Endothelial cell (in vitro differentiated cells): ENCODE results near the gene BTBD1. TPM values are rescaled to one million over a fixed set of nuclear protein-coding genes. Genes with fewer than 3 reads are reported as not detected.

Experiments used
- DNase-seq: peaks from one replicate; pipeline ENCODE4 v3.0.0; 2021; ENCODE audit warnings: low spot score
- H3K27ac Mint-ChIP-seq: one replicate; pipeline ENCODE4 v1.8.0; 2021; ENCODE audit warnings: mixed read lengths, inconsistent platforms; ENCODE audit not compliant: unreplicated experiment
- H3K27me3 Mint-ChIP-seq: one replicate; pipeline ENCODE4 v1.8.0; 2021; ENCODE audit warnings: mild to moderate bottlenecking, moderate library complexity, mixed read lengths, inconsistent platforms; ENCODE audit not compliant: unreplicated experiment
- H3K36me3 Mint-ChIP-seq: one replicate; pipeline ENCODE4 v1.8.0; 2021; ENCODE audit warnings: mild to moderate bottlenecking, low read depth, mixed read lengths, inconsistent platforms; ENCODE audit not compliant: unreplicated experiment
- H3K4me1 Mint-ChIP-seq: one replicate; pipeline ENCODE4 v1.8.0; 2021; ENCODE audit warnings: mild to moderate bottlenecking, mixed read lengths, inconsistent platforms; ENCODE audit not compliant: unreplicated experiment
- H3K4me3 Mint-ChIP-seq: one replicate; pipeline ENCODE4 v1.8.0; 2021; ENCODE audit warnings: mild to moderate bottlenecking, mixed read lengths, inconsistent platforms; ENCODE audit not compliant: unreplicated experiment
- H3K9me3 Mint-ChIP-seq: one replicate; pipeline ENCODE4 v1.8.0; 2021; ENCODE audit warnings: mixed read lengths, inconsistent platforms; ENCODE audit not compliant: unreplicated experiment
- total RNA-seq: library from RNA; stranded (reverse); fragmentation: NEBNext Ultra II Directional; extraction: Animal tissue kit (Norgen Biotek cat#: 25700); gene quantifications from one replicate; pipeline ENCODE4 v1.2.1, GENCODE V29; 2021; ENCODE audit not compliant: unreplicated experiment
- TF ChIP-seq, protein P1 (sequence below): fragments of 200-600 bp; sonication (generic); IDR thresholded peaks from one replicate; pipeline ENCODE4 v1.5.0; 2021; ENCODE audit warnings: antibody characterized with exemption; ENCODE audit not compliant: unreplicated experiment

Gene BTBD1
- total RNA-seq, 1 donor from 2014 or later, result 47.2 TPM

DNA sequence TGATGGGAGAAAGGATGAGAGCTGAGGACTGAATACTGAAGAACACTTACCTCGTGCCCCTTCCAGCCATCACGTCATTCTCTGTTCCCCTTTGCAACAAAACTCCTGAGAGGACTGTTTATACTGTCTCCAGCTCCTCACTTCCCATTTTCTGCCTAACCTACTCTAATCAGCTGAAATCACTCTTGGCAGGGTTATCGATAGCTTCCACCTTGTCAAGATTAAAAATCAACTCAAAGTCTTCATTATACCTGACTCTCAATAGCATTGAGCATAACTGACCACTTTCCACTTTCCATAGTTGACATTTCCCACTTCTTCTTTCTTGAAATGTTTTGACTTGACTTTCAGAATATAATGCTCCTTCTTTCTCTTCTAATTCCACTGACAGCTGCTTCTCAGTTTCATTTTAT, 4.3 kb downstream of the BTBD1 start:
- H3K4me3 Mint-ChIP-seq, result no peak overlapping the region
- no peaks in the 10 kb centered on the region for H3K27me3 Mint-ChIP-seq
- H3K36me3 Mint-ChIP-seq, result no peaks in the 10 kb centered on the region
- H3K27ac Mint-ChIP-seq, result no peak overlapping the region
- H3K9me3 Mint-ChIP-seq, result no peaks in the 10 kb centered on the region
- no peak for DNase-seq
- TF ChIP-seq, protein P1, sequence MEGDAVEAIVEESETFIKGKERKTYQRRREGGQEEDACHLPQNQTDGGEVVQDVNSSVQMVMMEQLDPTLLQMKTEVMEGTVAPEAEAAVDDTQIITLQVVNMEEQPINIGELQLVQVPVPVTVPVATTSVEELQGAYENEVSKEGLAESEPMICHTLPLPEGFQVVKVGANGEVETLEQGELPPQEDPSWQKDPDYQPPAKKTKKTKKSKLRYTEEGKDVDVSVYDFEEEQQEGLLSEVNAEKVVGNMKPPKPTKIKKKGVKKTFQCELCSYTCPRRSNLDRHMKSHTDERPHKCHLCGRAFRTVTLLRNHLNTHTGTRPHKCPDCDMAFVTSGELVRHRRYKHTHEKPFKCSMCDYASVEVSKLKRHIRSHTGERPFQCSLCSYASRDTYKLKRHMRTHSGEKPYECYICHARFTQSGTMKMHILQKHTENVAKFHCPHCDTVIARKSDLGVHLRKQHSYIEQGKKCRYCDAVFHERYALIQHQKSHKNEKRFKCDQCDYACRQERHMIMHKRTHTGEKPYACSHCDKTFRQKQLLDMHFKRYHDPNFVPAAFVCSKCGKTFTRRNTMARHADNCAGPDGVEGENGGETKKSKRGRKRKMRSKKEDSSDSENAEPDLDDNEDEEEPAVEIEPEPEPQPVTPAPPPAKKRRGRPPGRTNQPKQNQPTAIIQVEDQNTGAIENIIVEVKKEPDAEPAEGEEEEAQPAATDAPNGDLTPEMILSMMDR, result no peak
- H3K4me1 Mint-ChIP-seq, result peaks cover 4% of the 10 kb centered on the region

DNA sequence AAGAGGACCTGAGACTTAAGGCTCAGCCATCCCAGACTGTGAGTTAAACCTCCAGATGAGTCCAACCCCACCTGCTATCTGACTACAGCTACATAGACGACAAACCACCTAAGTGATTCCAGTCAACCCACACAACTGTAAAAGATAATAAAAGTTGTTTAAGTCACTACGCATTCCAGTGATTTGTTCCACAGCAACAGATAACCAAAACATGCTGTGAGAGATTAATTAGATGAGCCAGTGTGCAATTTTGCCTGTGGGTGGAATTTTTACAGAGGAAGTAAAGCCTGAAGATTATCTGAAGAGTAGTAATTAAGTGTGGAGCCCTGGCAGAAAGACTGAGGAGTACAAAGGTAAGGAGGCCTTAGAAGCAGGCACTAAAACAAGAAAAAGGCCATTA, 5.4 kb downstream of the BTBD1 start:
- Mint-ChIP-seq H3K4me1 (peaks cover 13% of the 10 kb centered on the region), H3K27me3 (no peaks in the 10 kb centered on the region), H3K4me3 (no peak overlapping the region), H3K27ac (no peak overlapping the region), H3K9me3 (no peaks in the 10 kb centered on the region), H3K36me3 (no peaks in the 10 kb centered on the region)
- DNase-seq, result no peak
- TF ChIP-seq, protein P1, result no peak

DNA sequence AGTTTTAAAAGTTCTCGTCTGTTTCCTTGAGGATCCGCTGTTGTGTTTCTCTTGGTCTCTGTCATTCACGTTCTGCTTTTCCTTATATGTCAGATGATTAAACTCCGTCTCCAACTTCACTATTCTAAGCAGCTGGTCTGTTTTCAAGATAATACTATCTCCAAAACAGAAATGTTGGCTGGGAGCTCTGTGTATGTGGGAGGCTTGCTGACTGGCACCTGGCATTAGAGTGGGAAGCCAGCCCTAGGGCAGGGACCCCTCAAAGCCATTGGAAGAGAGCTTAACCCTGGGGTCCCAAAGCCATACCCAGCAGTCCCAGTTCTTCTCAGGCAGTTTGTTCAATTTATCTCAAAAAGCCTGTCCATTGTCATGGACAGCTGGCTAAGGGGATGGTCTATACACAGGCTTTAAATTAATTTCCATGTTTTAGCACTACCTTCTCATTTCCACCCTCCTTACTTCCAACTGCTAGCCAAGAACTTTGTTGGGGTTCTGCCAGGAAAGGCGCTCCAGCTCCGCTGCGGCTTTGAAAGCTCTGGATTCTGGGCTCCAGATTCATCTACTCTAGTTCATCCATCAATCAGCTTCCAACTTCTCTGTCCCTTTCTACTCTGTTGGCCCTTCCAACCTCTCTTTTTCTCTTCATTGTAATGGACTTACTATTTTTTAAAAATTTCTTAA, 9.2 kb downstream of the BTBD1 start:
- Mint-ChIP-seq H3K27ac (no peak overlapping the region), H3K4me3 (no peak overlapping the region), H3K27me3 (no peaks in the 10 kb centered on the region), H3K36me3 (peaks cover 10% of the 10 kb centered on the region), H3K4me1 (peaks cover 13% of the 10 kb centered on the region), H3K9me3 (no peaks in the 10 kb centered on the region)
- no peak for DNase-seq
- TF ChIP-seq, protein P1, result no peak

DNA sequence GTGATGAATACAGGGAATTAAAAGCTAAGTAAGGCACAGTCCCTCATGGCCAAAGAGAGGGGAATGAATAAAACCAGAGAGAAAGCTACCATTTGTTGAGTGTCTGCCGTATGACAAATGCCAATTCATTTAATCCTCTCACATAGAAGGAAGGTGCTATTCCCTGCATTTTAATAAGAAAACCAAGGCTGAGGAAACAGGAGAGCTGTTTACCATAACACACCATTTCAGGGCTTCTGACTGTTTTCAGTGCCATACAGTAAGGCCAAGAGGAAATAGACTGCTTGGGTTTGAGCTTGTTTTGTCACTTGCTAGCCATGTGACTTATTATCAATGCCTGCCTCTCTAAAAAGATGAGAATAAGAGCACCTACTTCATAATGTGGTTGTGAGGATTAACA, 10.1 kb downstream of the BTBD1 start:
- Mint-ChIP-seq H3K4me1 (peaks cover 13% of the 10 kb centered on the region), H3K4me3 (no peak overlapping the region), H3K36me3 (peaks cover 14% of the 10 kb centered on the region), H3K27ac (no peak overlapping the region), H3K9me3 (no peaks in the 10 kb centered on the region), H3K27me3 (no peaks in the 10 kb centered on the region)
- DNase-seq, result no peak
- TF ChIP-seq, protein P1, result no peak

DNA sequence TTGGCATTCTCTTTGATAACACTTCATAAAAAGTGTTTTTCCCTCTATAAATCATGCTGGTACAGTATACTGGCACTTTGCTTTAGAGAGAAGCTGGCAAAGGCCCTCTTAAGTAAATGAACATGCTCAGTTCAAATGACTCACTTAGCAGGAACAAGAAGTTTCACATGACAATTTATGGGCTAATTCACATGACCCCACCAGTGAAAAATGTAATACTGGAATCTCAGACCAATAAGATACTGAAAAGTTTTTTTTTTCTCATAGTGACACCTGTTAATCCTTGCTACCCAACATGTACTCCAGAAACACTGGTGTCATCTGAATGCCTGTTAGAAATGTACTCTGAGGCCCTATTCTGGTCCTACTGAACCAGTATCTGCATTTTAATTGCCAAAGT, 13.9 kb downstream of the BTBD1 start:
- H3K27ac Mint-ChIP-seq, result no peak overlapping the region
- H3K9me3 Mint-ChIP-seq, result no peaks in the 10 kb centered on the region
- no peak for DNase-seq
- TF ChIP-seq, protein P1, result no peak
- peaks cover 21% of the 10 kb centered on the region for H3K36me3 Mint-ChIP-seq
- peaks cover 3% of the 10 kb centered on the region for H3K27me3 Mint-ChIP-seq
- H3K4me3 Mint-ChIP-seq, result no peak overlapping the region
- peaks cover 12% of the 10 kb centered on the region for H3K4me1 Mint-ChIP-seq
